ENCODE data around the gene C19orf85. TPM values are rescaled to one million over a fixed set of nuclear protein-coding genes. Genes with fewer than 3 reads are reported as not detected.
A peak's percentile ranks its signal among the peaks of the same experiment; 100 is the strongest.

The C19orf85 gene
- total RNA-seq, 1 donor from 2014 or later: not detected

DNA sequence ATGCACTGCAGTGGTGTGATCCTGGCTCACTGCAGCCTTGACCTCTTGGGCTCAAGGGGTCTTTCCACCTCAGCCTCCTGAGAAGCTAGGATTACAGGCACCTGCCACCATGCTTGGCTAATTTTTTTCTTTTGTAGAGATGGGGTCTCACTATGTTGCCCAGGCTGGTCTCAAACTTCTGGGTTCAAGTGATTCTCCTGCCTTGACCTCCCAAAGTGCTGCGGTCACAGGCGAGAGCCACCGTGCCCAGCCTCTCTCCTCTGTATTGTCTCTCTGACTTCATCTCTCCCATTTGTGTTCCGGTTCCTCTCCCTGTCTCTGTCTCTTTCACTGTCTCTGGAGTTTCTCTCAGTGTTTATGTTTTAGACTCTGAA is 1.7 kb upstream of the C19orf85 start:
- no peaks in the 10 kb centered on the region for H3K36me3 ChIP-seq (ENCODE audit: control insufficient read depth in 3 of 3, insufficient read depth in 3 of 3, low read length in 3 of 3)
- no peaks in the 10 kb centered on the region for H3K9me3 ChIP-seq (ENCODE audit: control insufficient read depth in 3 of 3, low read length in 3 of 3)
- no peak overlapping the region for H3K9ac ChIP-seq (ENCODE audit: low read depth in 1 of 3, low read length in 3 of 3)
- no peaks in the 10 kb centered on the region for H3K27me3 ChIP-seq (ENCODE audit: control insufficient read depth in 3 of 3, insufficient read depth in 3 of 3, low read length in 3 of 3)
- no peak overlapping the region for H3K27ac ChIP-seq (ENCODE audit: low read depth, low read length)
- peaks cover 7 to 11% (median 10%) of the 10 kb centered on the region in 3 donors for H3K4me1 ChIP-seq (ENCODE audit: control insufficient read depth in 3 of 3, insufficient read depth in 3 of 3, low read length in 3 of 3)
- H3K4me3 ChIP-seq (ENCODE audit: low read length in 3 of 3): no peak overlapping the region

DNA sequence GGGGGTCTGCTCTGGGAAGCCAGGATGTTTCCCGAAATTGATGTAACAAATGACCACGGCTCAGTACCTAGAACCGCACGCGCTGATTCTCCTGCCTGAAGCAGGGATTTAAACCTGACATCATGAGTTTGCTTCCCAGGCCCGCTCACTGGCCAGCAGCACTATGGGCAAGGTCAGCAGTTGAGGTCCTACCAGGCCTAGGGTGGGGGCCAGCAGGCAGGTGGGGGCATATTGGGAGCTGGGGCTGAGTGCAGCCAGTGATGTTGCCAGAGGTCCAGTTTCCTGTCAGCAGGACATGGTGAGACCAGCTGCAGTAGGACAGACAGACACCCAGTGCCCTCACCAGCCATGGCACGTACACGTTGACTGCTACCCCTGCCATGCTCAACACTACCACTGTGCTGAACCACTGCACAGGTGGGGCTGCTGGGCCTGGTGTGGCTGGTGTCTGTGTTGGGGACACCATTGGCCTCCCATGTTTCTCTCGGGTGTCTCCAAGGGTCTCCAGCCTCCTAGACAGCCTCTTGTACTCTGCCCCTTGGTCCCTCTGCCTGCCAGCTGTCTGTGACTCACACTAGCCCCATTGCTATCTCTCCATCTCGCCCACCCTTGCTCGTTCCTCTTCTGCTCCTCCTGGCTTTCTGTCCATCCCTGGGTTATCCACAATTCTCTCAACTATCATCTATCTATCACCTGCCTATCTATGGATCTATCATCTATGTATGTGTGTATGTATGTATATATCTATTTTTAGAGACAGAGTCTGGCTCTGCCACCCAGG is 1.1 kb upstream of the C19orf85 start:
- peaks cover 11 to 17% (median 15%) of the 10 kb centered on the region in 3 donors for H3K4me1 ChIP-seq (ENCODE audit: control insufficient read depth in 3 of 3, insufficient read depth in 3 of 3, low read length in 3 of 3)
- H3K9me3 ChIP-seq (ENCODE audit: control insufficient read depth in 3 of 3, low read length in 3 of 3): no peaks in the 10 kb centered on the region

DNA sequence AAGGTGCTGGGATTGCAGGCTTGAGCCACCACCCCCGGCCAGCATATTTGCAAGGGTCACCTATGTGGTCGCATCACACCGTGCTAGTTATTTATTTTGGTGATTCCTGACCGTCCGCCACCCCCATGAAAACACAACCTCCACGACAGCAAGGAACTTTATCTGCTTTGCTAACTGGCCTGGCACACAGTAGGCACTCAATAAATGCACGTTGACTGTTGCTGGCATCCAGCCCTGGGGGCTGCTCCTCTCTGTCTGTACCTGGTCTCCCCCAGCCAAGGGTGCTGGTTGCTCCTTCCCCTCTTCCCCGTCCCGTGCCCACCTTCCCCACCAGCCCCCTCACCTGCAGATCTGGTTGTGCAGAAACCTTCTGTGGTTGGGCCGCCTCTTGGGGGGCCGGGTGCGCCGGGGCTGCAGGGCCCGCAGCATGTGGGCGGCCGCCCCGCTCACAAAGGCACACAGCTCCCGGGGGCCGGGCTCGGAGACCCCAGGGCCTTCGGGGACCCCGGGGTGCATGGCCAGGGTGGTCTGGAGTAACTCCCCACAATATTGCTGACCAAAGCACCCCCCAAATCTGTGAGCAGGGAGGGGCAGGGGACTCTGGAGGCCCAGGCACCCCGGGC is 401 bp downstream of the C19orf85 start:
- Histone ChIP-seq H3K4me1 (ENCODE audit: control insufficient read depth in 3 of 3, insufficient read depth in 3 of 3, low read length in 3 of 3) (peaks cover 21 to 29% (median 21%) of the 10 kb centered on the region in 3 donors), H3K27ac (ENCODE audit: low read depth, low read length) (no peak overlapping the region), H3K4me3 (ENCODE audit: low read length in 3 of 3) (no peak overlapping the region), H3K27me3 (ENCODE audit: control insufficient read depth in 3 of 3, insufficient read depth in 3 of 3, low read length in 3 of 3) (no peaks in the 10 kb centered on the region), H3K9me3 (ENCODE audit: control insufficient read depth in 3 of 3, low read length in 3 of 3) (no peaks in the 10 kb centered on the region), H3K36me3 (ENCODE audit: control insufficient read depth in 3 of 3, insufficient read depth in 3 of 3, low read length in 3 of 3) (no peaks in the 10 kb centered on the region), H3K9ac (ENCODE audit: low read depth in 1 of 3, low read length in 3 of 3) (no peak overlapping the region)

More for the DNA sequence above, 1.1 kb upstream of the C19orf85 start:
- Histone ChIP-seq H3K4me3 (ENCODE audit: low read length in 3 of 3) (no peak overlapping the region), H3K27me3 (ENCODE audit: control insufficient read depth in 3 of 3, insufficient read depth in 3 of 3, low read length in 3 of 3) (no peaks in the 10 kb centered on the region), H3K36me3 (ENCODE audit: control insufficient read depth in 3 of 3, insufficient read depth in 3 of 3, low read length in 3 of 3) (no peaks in the 10 kb centered on the region), H3K9ac (ENCODE audit: low read depth in 1 of 3, low read length in 3 of 3) (no peak overlapping the region), H3K27ac (ENCODE audit: low read depth, low read length) (no peak overlapping the region)

DNA sequence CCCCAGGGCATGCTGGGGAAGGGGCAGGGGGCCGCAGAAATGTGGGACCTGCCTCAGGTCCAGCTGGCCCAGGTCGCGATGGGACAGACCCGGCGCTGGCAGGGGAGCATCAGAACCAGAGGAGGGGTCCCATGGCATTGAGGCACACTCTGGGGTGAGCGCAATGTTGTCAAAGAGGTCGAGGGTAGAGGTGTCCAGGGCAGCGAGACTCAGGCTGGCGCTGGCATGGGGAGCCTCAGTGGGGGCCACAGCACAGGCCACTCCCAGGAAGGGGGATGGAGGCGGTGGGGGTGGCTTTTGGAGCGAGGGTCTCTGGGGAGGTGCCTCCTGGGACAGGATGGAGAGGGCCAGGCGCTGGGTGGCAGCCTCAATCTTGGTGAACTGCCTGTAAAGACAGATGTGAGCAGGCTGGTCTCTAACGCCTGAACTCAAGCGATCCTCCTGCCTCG is 944 bp downstream of the C19orf85 start:
- peaks cover 21 to 29% (median 21%) of the 10 kb centered on the region in 3 donors for H3K4me1 ChIP-seq (ENCODE audit: control insufficient read depth in 3 of 3, insufficient read depth in 3 of 3, low read length in 3 of 3)
- no peaks in the 10 kb centered on the region for H3K27me3 ChIP-seq (ENCODE audit: control insufficient read depth in 3 of 3, insufficient read depth in 3 of 3, low read length in 3 of 3)
- H3K36me3 ChIP-seq (ENCODE audit: control insufficient read depth in 3 of 3, insufficient read depth in 3 of 3, low read length in 3 of 3): no peaks in the 10 kb centered on the region
- no peak overlapping the region for H3K4me3 ChIP-seq (ENCODE audit: low read length in 3 of 3)
- H3K9ac ChIP-seq (ENCODE audit: low read depth in 1 of 3, low read length in 3 of 3): no peak overlapping the region
- H3K27ac ChIP-seq (ENCODE audit: low read depth, low read length): no peak overlapping the region
- H3K9me3 ChIP-seq (ENCODE audit: control insufficient read depth in 3 of 3, low read length in 3 of 3): no peaks in the 10 kb centered on the region

DNA sequence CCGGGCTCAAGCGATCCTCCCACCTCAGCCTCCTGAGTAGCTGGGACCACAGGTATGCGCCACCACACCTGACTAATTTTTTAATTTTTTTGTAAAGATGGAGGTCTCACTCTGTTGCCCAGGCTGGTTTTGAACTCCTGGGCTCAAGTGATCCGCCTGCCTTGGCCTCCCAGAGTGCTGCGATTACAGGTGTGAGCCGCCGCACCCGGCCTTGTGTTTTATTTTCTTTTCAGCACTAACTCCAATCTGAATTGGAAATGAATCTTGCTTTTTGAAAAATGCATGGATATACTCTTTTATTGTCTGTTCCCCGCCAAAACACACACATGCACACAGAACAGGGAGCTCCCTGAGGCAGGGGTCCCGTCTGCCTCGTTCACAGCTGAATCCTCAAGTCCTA is 1.8 kb downstream of the C19orf85 start:
- peak overlapping the region in 1 of 3 donors; percentile 94 for H3K9ac ChIP-seq (ENCODE audit: low read depth in 1 of 3, low read length in 3 of 3)
- peaks cover 18 to 25% (median 21%) of the 10 kb centered on the region in 3 donors for H3K4me1 ChIP-seq (ENCODE audit: control insufficient read depth in 3 of 3, insufficient read depth in 3 of 3, low read length in 3 of 3)
- H3K9me3 ChIP-seq (ENCODE audit: control insufficient read depth in 3 of 3, low read length in 3 of 3): no peaks in the 10 kb centered on the region
- H3K4me3 ChIP-seq (ENCODE audit: low read length in 3 of 3): no peak overlapping the region
- H3K27ac ChIP-seq (ENCODE audit: low read depth, low read length): no peak overlapping the region
- no peaks in the 10 kb centered on the region for H3K36me3 ChIP-seq (ENCODE audit: control insufficient read depth in 3 of 3, insufficient read depth in 3 of 3, low read length in 3 of 3)
- H3K27me3 ChIP-seq (ENCODE audit: control insufficient read depth in 3 of 3, insufficient read depth in 3 of 3, low read length in 3 of 3): no peaks in the 10 kb centered on the region

DNA sequence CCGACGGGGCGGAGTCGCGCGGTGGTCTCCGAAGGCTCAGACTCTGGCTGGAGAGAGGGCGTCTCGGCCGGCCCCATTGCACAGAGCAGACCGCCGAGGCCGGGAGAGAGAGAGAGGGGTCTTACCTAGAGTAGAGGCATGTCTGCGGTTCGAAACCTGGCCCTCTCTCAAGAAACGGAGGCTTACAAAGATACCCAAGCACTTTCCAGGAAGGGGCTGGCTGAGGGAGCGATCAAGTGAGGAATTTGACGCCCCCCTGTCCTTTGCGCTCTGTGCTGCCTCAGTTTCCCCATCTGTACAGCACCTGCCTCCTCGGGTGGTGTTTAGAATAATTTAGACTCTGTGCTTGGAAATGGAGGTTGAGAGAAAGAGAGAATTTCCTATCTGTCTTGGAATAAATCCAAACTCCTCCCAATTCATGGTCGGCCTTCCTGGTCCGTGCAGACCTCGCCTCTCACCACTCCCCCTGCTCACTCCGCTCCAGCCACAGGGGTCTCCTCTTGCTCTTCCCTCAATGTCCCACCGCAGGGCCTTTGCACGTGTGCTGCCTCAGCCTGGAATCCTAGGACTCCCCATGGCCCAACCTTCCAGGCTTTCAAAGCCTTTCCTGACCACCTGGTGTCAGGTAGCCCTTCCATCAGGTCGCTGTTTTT is 2.5 kb downstream of the C19orf85 start:
- H3K4me3 ChIP-seq (ENCODE audit: low read length in 3 of 3): peak overlapping the region; percentile 72 to 90 (median 78)
- H3K27ac ChIP-seq (ENCODE audit: low read depth, low read length): peak overlapping the region; percentile 69
- peaks cover 14 to 25% (median 17%) of the 10 kb centered on the region in 3 donors for H3K4me1 ChIP-seq (ENCODE audit: control insufficient read depth in 3 of 3, insufficient read depth in 3 of 3, low read length in 3 of 3)
- H3K9ac ChIP-seq (ENCODE audit: low read depth in 1 of 3, low read length in 3 of 3): peak overlapping the region; percentile 73 to 94 (median 76)
- no peaks in the 10 kb centered on the region for H3K9me3 ChIP-seq (ENCODE audit: control insufficient read depth in 3 of 3, low read length in 3 of 3)
- H3K27me3 ChIP-seq (ENCODE audit: control insufficient read depth in 3 of 3, insufficient read depth in 3 of 3, low read length in 3 of 3): no peaks in the 10 kb centered on the region
- H3K36me3 ChIP-seq (ENCODE audit: control insufficient read depth in 3 of 3, insufficient read depth in 3 of 3, low read length in 3 of 3): no peaks in the 10 kb centered on the region

DNA sequence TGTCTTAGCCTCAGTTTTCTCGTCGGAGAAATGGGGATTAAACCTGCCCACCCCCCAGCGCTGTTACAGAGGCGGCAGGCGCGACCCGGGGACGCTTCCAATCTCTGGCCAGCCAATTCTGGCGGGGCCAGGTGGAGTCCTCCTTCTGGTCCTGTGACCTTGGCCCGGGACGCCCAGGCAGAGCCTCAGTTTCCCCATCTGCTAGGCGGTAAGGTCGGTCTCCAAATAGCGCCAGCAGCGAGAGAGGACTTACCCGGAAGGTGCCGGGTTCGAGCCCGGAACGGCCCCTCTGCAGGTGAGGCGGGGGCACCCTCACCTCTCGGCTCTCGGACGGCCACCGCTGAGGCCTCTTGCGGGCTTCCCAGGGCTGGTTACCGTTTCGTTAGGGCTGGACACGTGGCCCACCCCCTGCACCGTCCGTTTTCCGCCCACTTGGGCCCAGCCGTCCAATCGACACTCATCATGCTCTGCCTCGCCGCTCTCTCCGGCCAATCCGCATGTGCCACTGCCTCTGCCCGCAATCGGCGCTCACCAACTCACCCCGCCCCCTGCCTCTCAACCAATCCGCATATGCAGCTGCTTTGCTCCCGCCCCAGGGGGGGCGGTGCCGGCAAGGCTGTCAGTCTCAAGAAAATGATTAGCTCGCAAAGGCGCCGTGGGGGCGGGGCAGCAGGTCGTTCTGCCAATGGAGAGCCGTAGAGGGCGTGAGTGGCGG is 3.1 kb downstream of the C19orf85 start, which contains the start of gene ISOC2:
Gene ISOC2 (minus strand): TSS at position 384 of the 715 bp plus-strand sequence. CDS start 5,156 bp downstream, outside the sequence.
- Histone ChIP-seq H3K4me1 (ENCODE audit: control insufficient read depth in 3 of 3, insufficient read depth in 3 of 3, low read length in 3 of 3) (peaks cover 14 to 25% (median 17%) of the 10 kb centered on the region in 3 donors), H3K27ac (ENCODE audit: low read depth, low read length) (peak within 1 kb of the TSS; percentile 91), H3K4me3 (ENCODE audit: low read length in 3 of 3) (peak within 1 kb of the TSS; percentile 88 to 97 (median 93)), H3K9ac (ENCODE audit: low read depth in 1 of 3, low read length in 3 of 3) (peak within 1 kb of the TSS; percentile 88 to 94 (median 93)), H3K9me3 (ENCODE audit: control insufficient read depth in 3 of 3, low read length in 3 of 3) (no peaks in the 10 kb centered on the region), H3K36me3 (ENCODE audit: control insufficient read depth in 3 of 3, insufficient read depth in 3 of 3, low read length in 3 of 3) (no peaks in the 10 kb centered on the region), H3K27me3 (ENCODE audit: control insufficient read depth in 3 of 3, insufficient read depth in 3 of 3, low read length in 3 of 3) (no peaks in the 10 kb centered on the region)

DNA sequence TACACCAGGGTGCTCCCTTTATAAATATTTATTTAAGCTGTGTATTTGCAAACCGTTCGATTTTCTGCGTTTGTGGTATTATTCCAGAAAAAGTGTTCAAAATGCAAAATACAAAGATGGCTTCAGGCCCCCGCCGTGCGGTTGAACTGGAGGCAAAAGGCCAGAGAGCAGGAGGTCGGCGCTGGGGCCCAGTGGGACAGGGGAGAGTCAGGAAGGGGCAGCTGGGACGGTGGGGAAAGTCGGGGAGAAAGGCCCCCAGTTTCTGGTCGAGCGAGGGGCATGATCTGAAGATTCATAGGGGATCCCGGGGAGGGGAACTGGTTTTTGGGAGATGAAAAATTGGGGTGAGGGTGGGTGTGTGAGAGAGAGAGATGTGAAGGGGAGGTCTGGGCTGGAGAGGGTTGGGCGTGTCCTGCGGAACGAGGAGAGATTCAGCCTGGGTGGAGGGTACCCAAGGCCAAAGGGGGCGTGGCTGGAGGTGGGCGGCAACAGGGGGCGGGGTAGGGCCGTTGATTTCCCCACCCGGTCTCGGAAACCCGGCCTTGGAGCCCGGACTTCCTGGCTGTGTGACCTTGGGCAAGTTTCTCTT is 3.8 kb downstream of the C19orf85 start:
- Histone ChIP-seq H3K4me1 (ENCODE audit: control insufficient read depth in 3 of 3, insufficient read depth in 3 of 3, low read length in 3 of 3) (peaks cover 14 to 25% (median 17%) of the 10 kb centered on the region in 3 donors), H3K4me3 (ENCODE audit: low read length in 3 of 3) (peak overlapping the region; percentile 88 to 97 (median 93)), H3K27ac (ENCODE audit: low read depth, low read length) (peak overlapping the region; percentile 91), H3K9me3 (ENCODE audit: control insufficient read depth in 3 of 3, low read length in 3 of 3) (no peaks in the 10 kb centered on the region), H3K36me3 (ENCODE audit: control insufficient read depth in 3 of 3, insufficient read depth in 3 of 3, low read length in 3 of 3) (peaks cover 0 to 2% (median 2%) of the 10 kb centered on the region in 3 donors), H3K27me3 (ENCODE audit: control insufficient read depth in 3 of 3, insufficient read depth in 3 of 3, low read length in 3 of 3) (no peaks in the 10 kb centered on the region), H3K9ac (ENCODE audit: low read depth in 1 of 3, low read length in 3 of 3) (peak overlapping the region; percentile 88 to 94 (median 93))

DNA sequence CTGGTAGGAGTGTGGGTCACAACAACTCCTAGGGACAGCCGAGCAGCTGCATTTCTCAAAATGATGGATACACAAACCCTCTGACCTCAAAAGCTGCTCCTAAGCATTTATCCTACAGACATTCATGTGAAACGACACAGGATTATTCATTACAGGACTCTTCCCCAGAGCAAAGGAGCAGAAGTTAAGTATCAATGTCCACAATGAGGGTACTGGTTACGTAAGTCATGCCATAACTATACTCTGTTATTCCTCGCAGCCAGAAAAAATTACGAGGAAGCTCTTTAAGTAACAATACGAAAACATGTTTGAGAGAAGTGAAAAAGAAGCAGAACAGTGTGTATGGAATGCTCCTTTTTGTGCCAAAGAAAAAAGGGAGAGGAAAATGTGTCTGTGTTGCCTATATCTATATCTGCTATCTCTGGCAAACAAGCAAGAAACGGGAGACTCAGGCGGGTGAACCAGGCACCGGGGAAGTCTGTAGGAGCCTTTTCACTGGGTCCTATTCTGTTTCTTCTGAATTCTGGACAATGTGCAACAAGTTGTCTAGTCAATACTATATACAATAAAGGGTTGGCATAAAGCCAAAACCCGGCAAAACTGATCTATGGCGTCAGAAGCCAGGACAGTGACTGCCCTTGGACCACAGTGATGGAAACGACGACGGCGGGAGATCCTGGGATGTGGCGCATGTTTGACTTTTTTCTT is 4.4 kb downstream of the C19orf85 start:
- Histone ChIP-seq H3K27me3 (ENCODE audit: control insufficient read depth in 3 of 3, insufficient read depth in 3 of 3, low read length in 3 of 3) (no peaks in the 10 kb centered on the region), H3K36me3 (ENCODE audit: control insufficient read depth in 3 of 3, insufficient read depth in 3 of 3, low read length in 3 of 3) (peaks cover 0 to 6% (median 2%) of the 10 kb centered on the region in 3 donors), H3K4me3 (ENCODE audit: low read length in 3 of 3) (peak overlapping the region in 2 of 3 donors; percentile 88 to 97), H3K27ac (ENCODE audit: low read depth, low read length) (no peak overlapping the region), H3K4me1 (ENCODE audit: control insufficient read depth in 3 of 3, insufficient read depth in 3 of 3, low read length in 3 of 3) (peaks cover 14 to 25% (median 17%) of the 10 kb centered on the region in 3 donors), H3K9ac (ENCODE audit: low read depth in 1 of 3, low read length in 3 of 3) (peak overlapping the region in 2 of 3 donors; percentile 23 to 62), H3K9me3 (ENCODE audit: control insufficient read depth in 3 of 3, low read length in 3 of 3) (no peaks in the 10 kb centered on the region)

All from skeletal muscle tissue (tissue), 4 donors.